ENCODE measurements around the gene THRA.

THRA gene

GRCh38 chr17:40099619-40100418, 37.1 kb downstream of the THRA start:
- no peak for DNase-seq (ENCODE audit: low spot score)

GRCh38 chr17:40100419-40100668, 37.6 kb downstream of the THRA start, which contains the start of gene NR1D1:
Gene NR1D1 (minus strand): TSS chr17:40100589. CDS start chr17:40100094, 495 bp downstream.
- no peak for DNase-seq (ENCODE audit: low spot score)

GRCh38 chr17:40100669-40101366, 38.1 kb downstream of the THRA start:
- DNase-seq (ENCODE audit: low spot score), result peak; percentile 96

GRCh38 chr17:40101367-40102210, 38.8 kb downstream of the THRA start:
- DNase-seq (ENCODE audit: low spot score), result no peak

- DNase-seq (ENCODE audit: low spot score), result no peak
Observed at GRCh38 chr17:40103071-40103661, 40.4 kb downstream of the THRA start.

- DNase-seq (ENCODE audit: low spot score), result no peak
Observed at GRCh38 chr17:40103688-40104087, 40.9 kb downstream of the THRA start.

- no peak for DNase-seq (ENCODE audit: low spot score)
Observed at GRCh38 chr17:40104594-40105486, 42.1 kb downstream of the THRA start.

GRCh38 chr17:40105861-40106759, 43.3 kb downstream of the THRA start:
- DNase-seq (ENCODE audit: low spot score), result no peak

GRCh38 chr17:40106760-40107521, 44.2 kb downstream of the THRA start:
- DNase-seq (ENCODE audit: low spot score), result no peak

GRCh38 chr17:40107522-40108174, 44.9 kb downstream of the THRA start:
- DNase-seq (ENCODE audit: low spot score), result no peak

- DNase-seq (ENCODE audit: low spot score), result no peak
Observed at GRCh38 chr17:40108970-40109824, 46.4 kb downstream of the THRA start.

GRCh38 chr17:40110026-40110845, 47.5 kb downstream of the THRA start:
- no peak for DNase-seq (ENCODE audit: low spot score)

GRCh38 chr17:40111221-40112128, 48.7 kb downstream of the THRA start:
- peak; percentile 82 for DNase-seq (ENCODE audit: low spot score)

GRCh38 chr17:40112191-40112711, 49.5 kb downstream of the THRA start:
- DNase-seq (ENCODE audit: low spot score), result no peak

- DNase-seq (ENCODE audit: low spot score), result no peak
Observed at GRCh38 chr17:40112718-40113109, 49.9 kb downstream of the THRA start.

All from activated CD4-positive, alpha-beta T cell treated with anti-CD3 and anti-CD28 coated beads, Interleukin-2, Interleukin-4, amounts not matched to agents 100 ng/mL and 50 ng/mL, durations not matched to agents 16 hours and 8 hours (primary cell).